ENCODE results near the gene UPK1A.
A peak's percentile ranks its signal among the peaks of the same experiment; 100 is the strongest.

Gene UPK1A

GRCh38 chr19:35655600-35655999, 10.7 kb upstream of the UPK1A start:
- DNase-seq: no peak
- Histone ChIP-seq H3K9me3 (ENCODE audit: severe bottlenecking) (no peaks in the 10 kb centered on the region), H3K36me3 (peaks cover 80% of the 10 kb centered on the region), H3K27ac (no peak overlapping the region), H3K4me3 (ENCODE audit: low read depth, low read length) (no peak overlapping the region), H3K27me3 (ENCODE audit: insufficient read depth, low read depth, severe bottlenecking) (no peaks in the 10 kb centered on the region)
- no peak for TF ChIP-seq CTCF (IDR thresholded peaks at IDR 0.05; ENCODE audit: low read depth, low read length)

DNA sequence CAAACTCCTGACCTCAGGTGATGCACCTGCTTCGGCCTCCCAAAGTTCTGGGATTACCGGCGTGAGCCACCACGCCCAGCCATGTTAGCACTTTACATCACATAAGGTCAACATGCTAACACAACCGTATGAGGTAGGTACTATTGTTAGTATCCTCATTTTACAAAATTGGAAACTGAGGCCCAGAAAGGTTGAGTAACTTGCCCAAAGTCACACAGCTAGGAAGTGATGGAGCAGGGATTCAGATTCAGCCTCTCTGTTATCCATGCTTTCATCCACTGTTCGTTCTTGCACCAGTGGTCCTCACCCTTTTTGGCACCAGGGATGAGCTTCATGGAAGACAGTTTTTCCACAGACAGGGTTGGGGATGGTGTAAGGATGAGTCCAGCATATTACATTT, 9.6 kb upstream of the UPK1A start:
- Histone ChIP-seq H3K9me3 (ENCODE audit: severe bottlenecking) (no peaks in the 10 kb centered on the region), H3K36me3 (peaks cover 73% of the 10 kb centered on the region), H3K27ac (no peak overlapping the region), H3K27me3 (ENCODE audit: insufficient read depth, low read depth, severe bottlenecking) (no peaks in the 10 kb centered on the region), H3K4me3 (ENCODE audit: low read depth, low read length) (no peak overlapping the region)
- DNase-seq: no peak
- no peak for TF ChIP-seq CTCF (IDR thresholded peaks at IDR 0.05; ENCODE audit: low read depth, low read length)

GRCh38 chr19:35657904-35658700, 8.2 kb upstream of the UPK1A start:
- peak; percentile 25; the same call in 1 of the 2 replicates for TF ChIP-seq CTCF (IDR thresholded peaks at IDR 0.05; ENCODE audit: low read depth, low read length)
- no peaks in the 10 kb centered on the region for H3K27me3 ChIP-seq (ENCODE audit: insufficient read depth, low read depth, severe bottlenecking)
- H3K9me3 ChIP-seq (ENCODE audit: severe bottlenecking): no peaks in the 10 kb centered on the region
- H3K36me3 ChIP-seq: peaks cover 80% of the 10 kb centered on the region
- H3K4me3 ChIP-seq (ENCODE audit: low read depth, low read length): no peak overlapping the region
- no peak overlapping the region for H3K27ac ChIP-seq
- DNase-seq: no peak

DNA sequence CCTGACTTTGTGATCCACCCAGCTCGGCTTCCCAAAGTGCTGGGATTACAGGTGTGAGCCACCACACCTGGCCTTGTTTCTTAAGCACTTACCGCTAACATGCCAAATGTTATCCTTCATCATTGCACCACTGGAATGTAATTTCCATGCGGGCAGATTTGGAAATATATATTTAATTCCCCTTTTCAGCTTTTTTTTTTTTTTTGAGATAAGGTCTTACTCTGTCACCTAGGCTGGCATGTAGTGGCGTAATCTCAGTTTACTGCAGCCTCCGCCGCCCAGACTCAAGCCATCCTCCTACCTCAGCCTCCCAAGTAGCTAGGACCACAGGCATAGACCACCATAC, 4.3 kb upstream of the UPK1A start:
- H3K4me3 ChIP-seq (ENCODE audit: low read depth, low read length): no peak overlapping the region
- H3K36me3 ChIP-seq: peaks cover 55% of the 10 kb centered on the region
- TF ChIP-seq CTCF (IDR thresholded peaks at IDR 0.05; ENCODE audit: low read depth, low read length): no peak
- no peak overlapping the region for H3K27ac ChIP-seq
- no peaks in the 10 kb centered on the region for H3K9me3 ChIP-seq (ENCODE audit: severe bottlenecking)
- no peaks in the 10 kb centered on the region for H3K27me3 ChIP-seq (ENCODE audit: insufficient read depth, low read depth, severe bottlenecking)
- no peak for DNase-seq

DNA sequence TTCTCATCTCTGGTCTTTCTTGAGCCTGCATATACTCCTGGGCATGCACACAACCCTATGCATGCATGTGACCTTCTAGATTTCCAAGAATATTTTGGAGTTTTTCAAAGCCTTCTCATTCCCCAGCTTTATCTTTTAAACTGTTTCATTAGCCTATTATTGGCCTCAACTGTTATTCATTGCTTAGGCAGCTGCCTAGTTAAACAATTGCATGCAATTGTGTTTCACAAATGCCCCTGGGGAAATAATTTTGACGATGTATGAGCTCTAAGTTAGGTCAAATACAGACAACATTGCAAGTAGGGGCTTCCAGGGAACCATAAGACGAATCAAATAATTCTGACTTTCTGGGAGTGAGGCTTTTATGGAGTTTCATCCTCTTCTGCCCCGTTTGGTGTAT, 2.3 kb upstream of the UPK1A start:
- Histone ChIP-seq H3K27me3 (ENCODE audit: insufficient read depth, low read depth, severe bottlenecking) (no peaks in the 10 kb centered on the region), H3K9me3 (ENCODE audit: severe bottlenecking) (no peaks in the 10 kb centered on the region), H3K4me3 (ENCODE audit: low read depth, low read length) (no peak overlapping the region), H3K27ac (no peak overlapping the region), H3K36me3 (peaks cover 37% of the 10 kb centered on the region)
- TF ChIP-seq CTCF (IDR thresholded peaks at IDR 0.05; ENCODE audit: low read depth, low read length): no peak
- DNase-seq: no peak

DNA sequence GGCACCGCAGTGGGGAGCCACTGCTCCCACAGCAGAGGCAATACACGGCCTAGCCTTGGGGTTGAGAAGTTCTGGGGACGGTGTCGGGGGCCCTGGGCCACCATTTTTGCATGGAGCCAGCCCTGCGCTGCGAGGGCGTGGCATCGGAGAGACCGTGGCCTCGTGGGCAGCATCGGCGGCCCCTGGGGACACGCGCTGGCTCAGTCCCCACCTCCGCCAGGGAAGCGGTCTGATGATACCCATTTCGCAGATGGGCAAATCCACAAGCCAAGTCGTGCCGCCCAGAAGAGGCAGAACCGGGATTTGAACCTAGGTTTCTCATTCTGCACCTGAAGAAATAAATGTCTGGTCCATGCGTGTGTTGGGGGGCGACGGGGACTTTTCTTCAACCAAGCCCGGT, 1.2 kb upstream of the UPK1A start:
- H3K9me3 ChIP-seq (ENCODE audit: severe bottlenecking): no peaks in the 10 kb centered on the region
- H3K4me3 ChIP-seq (ENCODE audit: low read depth, low read length): no peak overlapping the region
- TF ChIP-seq CTCF (IDR thresholded peaks at IDR 0.05; ENCODE audit: low read depth, low read length): no peak
- no peaks in the 10 kb centered on the region for H3K27me3 ChIP-seq (ENCODE audit: insufficient read depth, low read depth, severe bottlenecking)
- H3K27ac ChIP-seq: no peak overlapping the region
- peaks cover 28% of the 10 kb centered on the region for H3K36me3 ChIP-seq
- no peak for DNase-seq

Data from WERI-Rb-1 (cell line).